Measurements from ENCODE around the gene BUD31. TPM values are rescaled to one million over a fixed set of nuclear protein-coding genes. Genes with fewer than 3 reads are reported as not detected.
A peak's percentile ranks its signal among the peaks of the same experiment; 100 is the strongest.

The BUD31 gene
- total RNA-seq, 4 donors from 2014 or later, result 52.9 to 68.3 (median 64.8) TPM

- DNase-seq (ENCODE audit: low spot score), result no peak
- no peak for TF ChIP-seq CTCF (IDR thresholded peaks at IDR 0.05)
- peak; percentile 10 for ATAC-seq (ENCODE audit: low FRiP score)
Observed at GRCh38 chr7:99437946-99438572, 29.3 kb downstream of the BUD31 start.

- DNase-seq (ENCODE audit: low spot score) (peak; percentile 58), ATAC-seq (ENCODE audit: low FRiP score) (peak; percentile 93)
Observed at GRCh38 chr7:99438573-99439480, 30.1 kb downstream of the BUD31 start, which contains the start of the genes CPSF4 and PTCD1. Gene CPSF4, plus strand, starts transcription at chr7:99438943. Its CDS starts 140 bp downstream, at chr7:99439083. Gene PTCD1, minus strand, starts transcription at chr7:99438798. Its CDS starts 3,556 bp downstream, at chr7:99435242.

GRCh38 chr7:99440195-99440594, 31.4 kb downstream of the BUD31 start:
- ATAC-seq (ENCODE audit: low FRiP score) (no peak), DNase-seq (ENCODE audit: low spot score) (no peak)
- TF ChIP-seq CTCF (IDR thresholded peaks at IDR 0.05), result no peak

More at GRCh38 chr7:99438573-99439480, 30.1 kb downstream of the BUD31 start, which contains the start of the genes CPSF4 and PTCD1:
- TF ChIP-seq CTCF (IDR thresholded peaks at IDR 0.05), result no peak

GRCh38 chr7:99446096-99446495, 37.3 kb downstream of the BUD31 start:
- ATAC-seq (ENCODE audit: low FRiP score), result no peak
- no peak for DNase-seq (ENCODE audit: low spot score)
- no peak for TF ChIP-seq CTCF (IDR thresholded peaks at IDR 0.05)

- DNase-seq (ENCODE audit: low spot score), result no peak
- no peak for ATAC-seq (ENCODE audit: low FRiP score)
- no peak for TF ChIP-seq CTCF (IDR thresholded peaks at IDR 0.05)
Observed at GRCh38 chr7:99447943-99448342, 39.2 kb downstream of the BUD31 start.

GRCh38 chr7:99448855-99449254, 40.1 kb downstream of the BUD31 start:
- TF ChIP-seq CTCF (IDR thresholded peaks at IDR 0.05), result no peak
- no peak for DNase-seq (ENCODE audit: low spot score)
- no peak for ATAC-seq (ENCODE audit: low FRiP score)

Measured in omental fat pad (tissue), 4 donors.